Kidney capillary endothelial cell (primary cell): Measurements from ENCODE around the gene C3orf22.

Experiments
- DNase-seq: peaks from one replicate; pipeline ENCODE4 v3.0.0-alpha.2; 2018; ENCODE audit warnings: low spot score

The C3orf22 gene

DNA sequence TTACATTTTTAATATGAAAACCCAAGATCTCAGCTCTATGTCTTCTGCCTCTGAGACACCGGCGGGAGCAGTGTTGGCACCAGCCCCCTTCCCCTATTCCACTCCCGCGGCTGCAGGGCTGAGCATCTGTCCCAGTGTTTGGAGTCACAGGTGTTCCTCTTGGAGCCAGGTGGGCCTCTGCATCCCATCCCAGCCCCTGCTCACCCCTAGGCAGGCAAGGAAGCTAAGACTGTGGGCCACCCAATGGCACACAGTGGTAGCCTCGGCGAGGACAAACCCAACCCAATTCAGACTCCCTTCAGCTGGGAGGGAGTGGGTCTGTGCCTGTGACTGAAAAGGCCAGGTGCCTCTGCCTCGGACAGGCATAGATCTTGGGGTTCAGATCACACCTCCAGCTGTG, 31.7 kb downstream of the C3orf22 start:
- no peak for DNase-seq

DNA sequence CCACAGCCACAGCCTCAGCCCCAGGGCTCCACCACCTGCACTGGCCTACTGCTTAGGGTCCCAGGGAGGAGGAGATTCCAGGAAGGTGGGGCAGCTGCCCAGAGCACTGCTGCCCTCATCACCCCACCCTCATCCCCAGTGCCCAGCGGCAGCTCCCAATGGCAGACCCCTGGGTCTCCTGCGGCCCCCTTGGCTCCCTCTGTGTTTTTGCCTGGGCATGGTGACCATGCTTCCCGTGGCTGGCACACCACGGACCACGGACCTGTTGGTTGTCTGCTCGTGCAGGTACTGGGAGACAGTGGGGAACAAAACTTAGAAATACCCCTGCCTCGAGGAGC, 32.1 kb downstream of the C3orf22 start:
- DNase-seq = no peak

DNA sequence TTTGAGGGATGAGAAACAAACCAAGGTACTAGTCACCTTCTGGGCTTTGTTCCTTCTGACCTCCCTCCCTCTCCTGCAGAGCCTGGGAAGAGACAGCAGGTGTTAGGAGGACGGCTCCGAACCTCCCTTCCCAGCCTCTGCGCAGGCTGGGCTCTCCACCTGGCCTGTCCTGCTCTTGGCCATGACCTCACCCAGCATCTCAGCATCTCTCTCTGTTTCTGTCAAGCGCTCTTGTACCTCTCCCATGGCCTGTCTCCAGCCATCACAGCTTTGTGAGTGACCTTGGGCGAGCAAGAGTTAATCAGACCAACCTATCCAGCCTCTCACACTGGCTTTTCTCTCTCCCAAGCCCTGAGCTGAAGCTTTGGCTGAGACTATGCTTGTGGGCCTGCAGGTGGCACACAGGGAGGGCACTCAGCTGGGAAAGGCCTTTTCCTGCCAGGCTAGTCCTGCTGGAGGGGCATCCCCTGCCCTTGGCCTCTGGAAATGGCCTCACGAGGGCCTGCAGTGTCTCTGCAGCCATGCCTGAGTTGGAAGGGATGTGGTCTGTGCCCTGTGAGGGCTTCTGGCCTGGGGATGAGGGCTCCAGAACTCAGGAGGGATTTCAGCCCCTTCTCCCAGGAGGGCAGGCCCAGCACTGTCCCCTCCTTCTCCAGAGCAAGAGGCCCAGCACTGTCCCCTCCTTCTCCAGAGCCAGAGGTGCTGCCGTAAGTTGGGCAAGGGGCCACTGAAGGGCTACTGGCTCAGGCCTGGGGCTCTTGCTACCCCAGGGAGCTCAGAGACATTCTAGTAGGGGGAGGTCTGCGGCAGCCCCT, 32.7 kb downstream of the C3orf22 start:
- no peak for DNase-seq

DNA sequence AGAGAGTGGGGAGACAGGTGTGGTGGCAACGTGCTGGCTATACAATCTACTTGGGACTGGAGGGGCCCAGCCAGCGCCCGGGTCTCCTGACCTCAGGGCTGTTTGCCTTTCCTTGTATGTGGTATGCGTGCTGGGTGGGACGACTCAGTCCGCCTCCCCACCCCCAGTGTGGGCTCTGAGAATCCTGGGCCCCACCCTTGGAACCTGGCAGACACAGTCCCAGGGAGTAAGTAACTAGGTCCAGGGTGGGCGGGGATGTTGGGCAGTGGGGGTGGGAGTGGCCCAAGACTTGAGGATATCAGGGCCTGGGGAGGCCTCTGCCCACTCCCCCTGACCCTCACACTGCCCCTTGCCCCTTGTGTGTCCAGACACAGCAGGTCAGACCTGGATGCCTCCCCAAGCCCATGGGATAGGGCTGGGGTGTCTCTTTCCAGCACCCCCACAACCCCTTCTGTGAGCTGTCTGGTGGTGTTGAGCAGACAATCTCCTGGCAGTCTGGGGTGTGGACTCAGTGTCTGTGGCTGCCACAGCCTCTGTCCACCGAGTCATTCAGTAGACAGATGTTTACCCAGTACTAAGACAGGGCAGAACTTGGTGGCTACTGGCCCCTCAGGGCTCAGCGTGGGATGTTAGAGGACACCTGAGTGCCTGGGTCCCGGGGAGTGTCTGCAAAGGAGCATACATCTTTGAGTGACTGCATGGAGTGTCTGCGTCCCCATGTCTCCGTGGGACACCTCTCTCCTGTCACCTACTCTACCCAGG, 33.5 kb downstream of the C3orf22 start:
- no peak for DNase-seq

DNA sequence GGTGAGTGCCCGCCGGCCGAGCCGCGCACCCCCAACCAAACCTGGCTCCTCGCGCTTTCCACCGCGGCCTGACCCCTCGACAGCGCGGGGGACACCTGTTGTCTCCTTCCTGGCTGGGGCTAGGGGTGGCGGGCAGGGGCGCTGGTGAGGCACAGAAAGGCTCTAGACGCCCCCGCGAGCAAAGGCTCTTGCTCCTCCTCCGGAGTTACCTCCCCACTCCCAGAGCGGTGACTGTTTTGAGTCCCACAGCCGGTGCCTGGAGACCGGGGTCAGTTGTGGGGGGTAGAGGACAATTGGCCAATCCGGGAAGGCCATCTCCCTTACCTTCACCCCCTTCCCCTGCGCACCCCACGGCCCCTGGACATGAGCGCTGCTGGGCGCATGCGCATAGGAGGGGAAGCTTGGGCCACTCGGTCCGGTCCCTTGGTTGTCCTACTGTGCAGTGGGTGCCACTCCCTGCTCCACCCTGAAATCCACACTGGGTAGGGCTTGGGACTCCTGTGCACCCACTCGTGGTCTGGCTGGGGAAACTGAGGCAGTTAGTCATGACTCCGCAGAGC, 34.2 kb downstream of the C3orf22 start:
- no peak for DNase-seq

DNA sequence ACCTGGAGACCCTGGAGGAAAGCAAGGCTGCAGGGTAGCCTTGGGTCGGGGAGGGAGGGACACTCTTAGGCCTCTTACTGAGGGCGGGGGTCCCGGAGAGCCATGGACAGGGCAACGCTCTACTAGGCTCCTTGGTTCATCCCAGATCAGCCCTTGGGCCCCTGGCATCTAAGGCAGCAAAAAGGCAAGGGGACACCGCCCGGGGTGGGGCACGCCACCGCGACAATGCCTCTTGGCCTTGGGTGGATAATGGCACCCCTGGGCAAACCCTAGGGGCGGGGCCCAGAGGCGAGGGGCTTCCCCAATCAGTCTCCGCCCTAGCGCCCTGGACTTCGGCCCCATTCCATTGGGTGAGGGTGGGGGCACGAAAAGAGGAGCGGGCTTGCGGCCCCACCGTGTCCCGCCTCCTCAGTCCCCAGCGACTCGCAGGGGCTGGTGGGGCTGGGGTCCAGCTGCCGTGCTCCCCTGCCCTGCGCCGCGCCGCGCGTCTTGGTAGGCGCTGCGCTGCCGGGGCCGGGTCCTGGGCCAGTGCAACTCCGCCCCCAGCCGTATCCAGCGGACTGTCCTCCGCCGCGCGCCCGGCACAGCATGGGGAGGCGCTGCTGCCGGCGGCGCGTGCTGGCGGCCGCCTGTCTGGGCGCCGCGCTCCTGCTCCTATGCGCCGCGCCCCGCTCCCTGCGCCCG, 34.8 kb downstream of the C3orf22 start, which contains the start of gene CHST13:
Gene CHST13, plus strand, starts transcription at position 411 of the 684 bp plus-strand sequence. Its CDS starts 178 bp downstream, at position 589.
- peak; percentile 23 for DNase-seq

DNA sequence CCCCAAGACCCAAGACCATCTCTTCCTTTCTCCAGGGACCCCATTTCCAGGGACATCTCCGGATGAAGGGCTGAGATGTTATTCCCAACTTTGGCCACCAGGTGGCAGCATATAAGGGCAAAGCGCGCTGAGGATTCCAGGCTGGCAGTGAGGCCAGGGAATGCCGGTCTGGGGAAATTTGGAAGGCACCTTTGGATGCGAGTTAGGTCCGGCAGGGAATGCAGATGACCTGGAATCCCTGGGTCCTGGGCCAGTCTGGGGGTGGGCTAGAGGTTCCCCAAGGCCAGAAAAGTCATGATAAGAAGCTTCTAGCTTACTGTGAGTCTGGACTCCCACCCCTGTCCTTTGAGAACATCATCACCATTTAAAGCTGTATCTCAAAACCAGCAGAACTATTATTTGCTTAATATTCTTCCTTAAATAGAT, 36.4 kb downstream of the C3orf22 start:
- peak; percentile 48 for DNase-seq

DNA sequence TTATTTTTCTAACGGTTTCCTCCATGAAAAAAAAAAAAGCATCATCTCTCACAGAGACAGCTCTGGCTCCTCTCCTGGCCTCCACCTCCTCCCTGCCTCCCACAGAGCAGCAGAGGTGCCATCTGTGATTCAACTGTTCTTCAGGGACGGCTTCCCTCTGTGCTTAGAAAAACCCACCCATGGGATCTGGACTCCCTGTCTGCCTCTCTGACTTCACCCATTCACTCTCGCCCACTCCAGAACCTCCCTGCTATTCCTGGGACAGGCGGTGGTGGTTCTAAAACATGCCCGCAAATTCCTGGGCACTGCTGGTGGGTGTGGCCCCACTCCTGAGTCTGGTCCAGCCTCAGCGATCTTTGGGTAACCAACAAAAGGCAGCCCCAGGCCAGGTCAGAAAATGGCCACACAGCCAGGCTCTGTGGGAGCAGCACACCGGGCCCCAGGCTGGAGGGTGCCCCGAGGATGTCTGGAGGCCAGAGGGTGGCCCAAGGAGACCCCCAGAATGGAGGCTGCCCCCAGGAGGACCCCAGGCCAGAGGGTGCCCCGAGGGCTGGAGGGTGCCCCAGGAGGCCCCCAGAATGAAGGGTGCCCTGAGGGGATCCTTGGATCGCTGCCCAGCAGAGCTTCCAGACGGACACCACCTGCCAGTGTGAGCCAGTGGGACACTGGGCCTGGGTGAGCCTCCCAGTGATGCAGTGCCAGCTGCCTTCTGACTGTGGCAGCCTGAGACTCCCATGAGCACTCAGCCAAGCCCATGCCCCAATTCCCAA, 37.4 kb downstream of the C3orf22 start:
- DNase-seq = no peak

DNA sequence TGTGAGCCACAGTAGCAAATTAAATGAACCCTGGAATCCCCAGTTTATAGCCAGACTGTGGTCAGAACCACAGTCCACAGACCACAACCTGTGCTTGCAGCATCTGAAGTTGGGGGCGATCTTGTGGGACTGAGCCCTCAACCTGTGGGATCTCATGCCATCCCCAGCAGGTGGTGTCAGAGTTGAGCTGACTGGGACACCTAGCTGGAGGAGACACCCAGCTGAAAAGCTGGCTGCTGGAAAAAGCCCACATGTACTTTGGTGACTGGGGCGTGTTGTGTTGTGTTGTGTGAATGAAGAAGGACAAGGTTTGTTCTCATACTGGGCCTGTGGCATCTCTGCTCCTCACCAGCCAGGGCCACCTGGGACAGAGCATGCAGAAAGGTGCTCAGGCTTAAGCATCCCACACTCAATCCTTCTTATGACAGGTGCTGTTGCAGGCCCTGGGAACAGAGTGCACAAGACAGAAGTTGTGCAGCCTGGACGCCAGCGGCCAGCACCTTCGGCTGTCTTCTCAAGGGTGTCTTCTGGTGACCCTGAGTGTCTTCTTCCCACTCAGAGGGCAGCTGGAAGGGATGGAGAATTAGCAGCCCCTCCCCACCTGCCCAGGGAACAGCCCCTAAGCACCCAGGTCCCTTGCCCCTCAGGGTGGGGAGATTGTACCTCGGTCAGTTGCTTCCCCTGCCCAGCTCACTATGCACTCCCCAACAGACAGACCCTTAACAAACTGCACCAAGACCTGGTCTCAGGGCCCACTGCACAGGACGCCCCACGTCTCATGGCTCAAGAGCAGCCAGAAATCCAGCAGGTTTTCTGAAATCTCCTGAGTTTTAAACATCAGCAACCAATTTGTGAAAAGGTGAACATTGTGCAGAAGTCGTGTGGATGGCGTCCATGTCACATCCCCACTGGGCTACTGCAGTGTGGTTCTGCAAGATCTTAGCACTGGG, 39.0 kb downstream of the C3orf22 start:
- no peak for DNase-seq

DNA sequence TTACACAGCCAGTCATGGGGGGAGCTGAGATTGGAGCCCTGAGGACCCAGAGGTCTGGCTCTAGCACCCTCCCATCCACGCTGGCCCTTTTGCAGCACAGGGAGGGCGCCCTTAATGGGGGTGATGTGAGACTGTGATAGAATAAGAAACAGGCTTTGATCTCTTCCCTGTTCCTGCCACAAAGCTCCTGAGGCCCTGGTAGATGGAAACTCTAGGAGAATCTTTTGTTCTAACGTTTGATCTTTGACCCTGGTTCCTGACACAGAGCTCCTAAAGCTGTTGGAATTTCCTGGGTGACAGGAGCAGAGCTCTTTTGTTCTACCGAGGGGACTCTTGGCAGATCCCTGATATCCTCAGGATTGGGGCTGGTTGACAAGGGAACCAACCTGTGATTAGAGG, 40.0 kb downstream of the C3orf22 start:
- no peak for DNase-seq

DNA sequence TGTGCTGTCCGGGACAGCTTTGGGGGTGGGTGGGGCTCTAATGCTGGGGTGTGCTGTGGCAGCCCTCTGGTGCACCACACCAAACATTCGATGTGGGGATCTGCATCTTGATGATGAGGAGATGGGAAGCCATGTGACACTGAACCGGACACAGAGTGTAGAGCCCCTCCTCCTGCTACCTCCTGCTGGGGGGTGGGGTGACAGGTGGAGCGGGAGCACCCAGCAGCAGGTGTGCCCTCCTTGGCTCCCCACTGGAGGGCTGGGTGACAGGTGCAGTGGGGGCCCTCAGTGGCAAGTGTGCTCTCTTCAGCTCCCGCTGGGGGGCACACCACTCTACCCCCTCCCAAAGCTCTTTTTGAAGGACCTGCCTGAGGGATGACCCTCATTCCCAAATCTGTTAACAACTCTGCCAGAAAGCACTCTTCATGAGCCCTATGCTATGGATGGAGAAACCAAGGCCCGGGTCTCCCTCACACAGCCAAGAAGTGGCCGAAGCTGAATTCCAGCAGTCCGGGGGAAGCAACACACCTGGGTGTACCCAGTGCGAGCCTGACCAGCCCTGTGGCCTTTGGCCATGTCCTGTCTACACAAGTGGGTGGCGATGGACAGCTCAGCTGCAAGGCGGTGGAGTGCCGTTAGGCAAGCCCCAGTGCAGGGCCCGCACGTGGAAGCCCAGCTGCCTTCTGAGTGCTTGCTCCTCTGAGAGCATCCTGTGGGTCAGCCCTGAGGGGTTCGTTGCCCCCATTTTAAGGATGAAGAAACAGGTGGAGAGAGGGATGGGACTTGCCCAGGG, 40.5 kb downstream of the C3orf22 start:
- DNase-seq = no peak

DNA sequence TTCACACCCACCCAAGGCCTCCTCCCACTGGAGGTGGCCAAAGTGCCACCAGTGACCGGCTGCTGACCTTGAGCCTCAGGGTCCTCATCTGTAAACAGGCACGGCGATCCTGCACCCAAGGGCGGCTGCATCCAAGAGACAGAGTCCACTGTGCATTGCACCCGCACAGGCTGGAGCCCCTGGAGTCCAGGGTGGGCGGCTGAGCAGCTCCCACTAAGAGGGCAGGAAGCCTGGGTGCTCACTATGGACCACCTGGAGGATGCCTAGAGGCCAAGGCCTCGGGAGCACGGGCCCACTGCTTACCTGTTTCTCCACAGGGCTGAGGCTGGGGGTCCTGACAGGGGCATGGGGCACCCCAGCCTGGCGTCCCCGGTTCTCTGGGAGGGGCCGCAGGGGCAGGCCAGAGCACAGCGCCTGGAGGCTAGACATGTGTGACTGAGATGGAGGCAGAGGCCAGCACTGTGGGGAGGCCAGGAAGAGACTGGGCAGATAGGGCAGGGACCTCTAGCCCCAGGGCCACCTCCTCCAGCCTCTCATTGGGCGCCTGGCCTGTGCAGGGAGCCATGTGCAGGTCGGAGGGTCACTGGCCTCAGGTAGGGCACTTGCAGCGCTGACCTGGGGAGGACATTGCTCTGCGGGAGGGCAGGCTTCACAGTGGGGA, 41.3 kb downstream of the C3orf22 start, which contains the start of gene UROC1:
Gene UROC1, minus strand, starts transcription at position 483 of the 661 bp plus-strand sequence. Its CDS starts 54 bp downstream, at position 429.
- DNase-seq = no peak

DNA sequence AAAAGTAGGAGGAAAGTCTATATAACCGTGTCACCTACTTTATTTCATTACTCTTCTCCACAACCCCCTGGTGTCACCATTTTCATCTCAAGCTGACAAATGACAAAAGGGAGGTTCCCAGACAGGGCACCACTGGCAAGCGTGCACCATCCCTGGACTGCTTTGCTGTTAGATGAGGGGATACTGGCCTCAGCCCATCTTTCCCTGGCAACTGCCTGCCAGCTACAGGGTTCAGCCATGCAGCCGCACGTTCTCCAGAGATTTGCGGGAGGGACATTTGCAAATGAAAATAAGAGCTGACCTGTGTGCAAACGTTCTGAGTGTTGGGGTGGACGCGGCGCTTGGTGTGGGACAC, 41.8 kb downstream of the C3orf22 start:
- DNase-seq = no peak

DNA sequence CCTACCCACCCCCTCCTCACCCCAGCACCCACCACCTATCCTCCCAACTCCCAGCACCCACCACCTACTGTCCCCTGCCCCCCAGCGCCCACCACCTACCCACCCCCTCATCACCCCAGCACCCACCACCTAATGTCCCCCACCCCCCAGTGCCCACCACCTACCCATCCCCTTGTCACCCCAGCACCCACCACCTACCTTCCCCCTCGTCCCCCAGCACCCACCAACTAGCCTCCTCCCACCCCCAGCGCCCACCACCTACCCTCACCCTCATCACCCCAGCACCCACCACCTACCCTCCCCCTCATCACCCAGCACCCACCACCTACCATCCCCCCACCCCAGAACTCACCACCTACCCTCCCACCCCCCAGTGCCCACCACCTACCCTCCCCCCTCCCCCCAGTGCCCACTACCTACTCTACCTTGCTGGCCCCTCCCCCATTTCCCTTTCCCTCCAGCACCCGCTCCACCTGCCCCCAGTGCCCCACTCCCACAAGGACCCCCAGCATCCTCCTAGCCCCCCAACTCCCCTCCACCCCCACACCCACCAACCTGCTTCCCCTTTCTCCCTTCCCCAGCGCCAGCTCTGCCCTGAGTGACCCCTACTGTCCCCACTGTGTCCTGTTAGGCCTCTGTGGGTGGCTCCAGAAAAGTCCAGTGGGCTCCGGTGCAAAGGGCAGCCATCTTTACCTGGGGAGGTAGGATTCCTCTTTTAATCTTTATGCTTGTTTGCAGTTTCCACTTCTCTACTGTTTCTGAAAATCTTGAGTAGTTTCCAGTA, 42.4 kb downstream of the C3orf22 start:
- DNase-seq = no peak

DNA sequence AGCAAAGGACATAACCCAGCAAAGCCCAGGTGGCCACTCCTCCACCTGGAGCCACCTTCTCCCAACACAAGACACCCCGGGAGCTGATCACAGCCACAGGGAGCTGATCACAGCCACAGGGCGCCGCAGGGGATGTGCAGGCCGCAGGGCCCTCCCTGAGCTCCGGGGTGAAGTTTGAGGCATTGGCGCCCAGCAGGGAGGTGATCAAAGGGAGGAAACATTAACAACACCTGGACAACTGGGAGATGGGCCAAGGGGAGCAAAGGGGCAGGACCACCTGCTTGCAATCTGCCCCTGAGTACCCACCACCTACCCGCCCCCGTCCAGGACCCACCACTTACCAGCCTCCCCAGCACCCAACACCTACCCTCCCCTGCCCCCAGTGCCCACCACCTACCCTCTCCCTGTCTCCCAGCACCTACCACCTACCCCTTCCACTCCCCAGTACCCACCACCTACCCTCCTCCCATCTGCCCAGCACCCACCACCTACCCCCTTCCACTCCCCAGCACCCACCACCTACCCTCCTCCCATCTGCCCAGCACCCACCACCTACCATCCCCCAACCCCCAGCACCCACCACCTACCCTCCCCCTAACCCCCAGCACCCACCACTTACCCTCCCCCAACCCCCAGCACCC, 43.5 kb downstream of the C3orf22 start:
- no peak for DNase-seq

DNA sequence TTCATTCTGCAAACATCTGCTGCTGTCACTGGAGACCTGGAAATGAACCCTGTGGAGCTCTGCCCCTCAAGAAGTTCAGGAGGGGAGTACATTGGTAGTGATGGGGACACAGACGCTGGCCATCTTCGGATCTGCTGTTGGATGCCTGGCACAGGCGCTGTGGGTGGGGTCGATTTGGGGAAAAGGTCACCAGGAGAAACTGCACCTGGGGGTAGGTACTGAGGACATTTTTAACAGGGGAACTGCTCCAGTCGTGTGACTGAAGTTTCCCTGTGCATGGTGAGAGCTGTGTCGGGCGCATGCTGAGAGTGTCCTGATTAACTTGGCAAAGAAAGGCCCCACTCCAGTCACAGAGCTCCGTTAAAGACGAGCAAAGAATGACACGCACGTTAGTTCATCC, 44.6 kb downstream of the C3orf22 start:
- DNase-seq = no peak

DNA sequence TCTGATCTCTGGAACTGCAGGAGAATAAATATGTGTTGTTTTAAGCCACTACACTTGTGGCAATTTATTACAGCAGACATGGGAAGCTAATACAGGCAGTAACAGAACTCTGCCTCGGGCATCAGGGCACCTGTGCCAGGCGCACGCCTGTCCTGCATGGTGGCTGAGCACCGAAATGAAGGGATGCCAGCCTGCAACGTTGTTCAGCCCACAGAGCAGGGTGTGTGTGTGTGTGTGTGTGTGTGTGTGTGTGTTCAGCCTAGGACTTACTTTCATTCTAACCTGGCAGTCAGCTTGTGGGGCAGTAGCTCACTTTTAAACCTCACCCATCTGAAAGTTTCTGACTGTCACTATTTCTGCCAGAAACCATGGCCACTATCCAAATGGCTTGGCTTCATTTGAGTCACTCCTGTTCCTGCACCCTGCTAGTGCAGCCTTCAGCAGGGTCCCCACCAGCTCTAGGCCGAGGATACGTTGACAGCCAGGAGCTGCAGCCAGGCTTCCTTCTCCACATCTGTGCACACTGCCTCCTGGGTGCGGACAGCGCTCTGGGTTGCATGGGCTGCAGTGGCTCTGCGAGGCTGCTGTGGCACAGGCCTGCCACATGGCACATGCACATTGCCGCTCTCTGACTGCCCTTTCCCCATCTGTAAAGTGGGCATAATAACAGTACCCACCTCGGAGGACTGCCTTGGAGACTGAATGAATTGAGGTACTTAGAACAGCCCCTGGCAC, 45.6 kb downstream of the C3orf22 start:
- DNase-seq = no peak
